ENCODE data around the gene FAIM2.

DNA sequence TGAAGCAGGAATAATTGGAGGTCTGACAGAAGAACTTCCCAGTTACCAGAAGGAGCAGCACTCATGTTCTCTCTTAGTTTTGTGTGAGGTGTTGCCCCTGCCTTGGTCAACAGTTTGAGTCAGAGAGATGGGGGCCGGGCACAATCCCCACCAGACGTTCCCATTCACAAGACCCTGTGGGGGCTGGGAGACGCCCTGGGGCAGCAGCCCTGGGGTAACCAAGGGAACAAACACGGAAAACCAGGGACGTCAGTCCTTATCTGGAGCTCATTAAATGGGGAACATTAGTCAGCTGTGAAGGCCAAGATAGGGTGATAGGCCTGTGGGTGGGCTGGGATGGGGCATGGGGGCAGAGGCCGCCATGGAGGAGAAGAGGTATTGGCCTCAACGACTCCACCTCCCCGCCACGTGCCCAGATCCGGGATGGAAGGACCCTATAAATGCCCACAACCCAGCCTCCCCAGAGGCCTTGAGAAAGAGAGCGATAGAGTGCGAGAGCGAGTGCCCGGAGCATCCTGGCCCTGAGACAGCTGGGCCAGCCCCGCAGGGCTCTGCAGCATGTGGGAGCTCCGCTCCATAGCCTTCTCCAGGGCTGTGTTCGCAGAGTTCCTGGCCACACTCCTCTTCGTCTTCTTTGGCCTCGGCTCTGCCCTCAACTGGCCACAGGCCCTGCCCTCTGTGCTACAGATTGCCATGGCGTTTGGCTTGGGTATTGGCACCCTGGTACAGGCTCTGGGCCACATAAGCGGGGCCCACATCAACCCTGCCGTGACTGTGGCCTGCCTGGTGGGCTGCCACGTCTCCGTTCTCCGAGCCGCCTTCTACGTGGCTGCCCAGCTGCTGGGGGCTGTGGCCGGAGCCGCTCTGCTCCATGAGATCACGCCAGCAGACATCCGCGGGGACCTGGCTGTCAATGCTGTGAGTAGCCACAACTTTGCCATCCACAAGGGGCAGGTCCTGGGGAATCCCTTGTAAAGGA is 46.9 kb upstream of the FAIM2 start, which contains the start of gene AQP2:
- TF ChIP-seq, protein P1, sequence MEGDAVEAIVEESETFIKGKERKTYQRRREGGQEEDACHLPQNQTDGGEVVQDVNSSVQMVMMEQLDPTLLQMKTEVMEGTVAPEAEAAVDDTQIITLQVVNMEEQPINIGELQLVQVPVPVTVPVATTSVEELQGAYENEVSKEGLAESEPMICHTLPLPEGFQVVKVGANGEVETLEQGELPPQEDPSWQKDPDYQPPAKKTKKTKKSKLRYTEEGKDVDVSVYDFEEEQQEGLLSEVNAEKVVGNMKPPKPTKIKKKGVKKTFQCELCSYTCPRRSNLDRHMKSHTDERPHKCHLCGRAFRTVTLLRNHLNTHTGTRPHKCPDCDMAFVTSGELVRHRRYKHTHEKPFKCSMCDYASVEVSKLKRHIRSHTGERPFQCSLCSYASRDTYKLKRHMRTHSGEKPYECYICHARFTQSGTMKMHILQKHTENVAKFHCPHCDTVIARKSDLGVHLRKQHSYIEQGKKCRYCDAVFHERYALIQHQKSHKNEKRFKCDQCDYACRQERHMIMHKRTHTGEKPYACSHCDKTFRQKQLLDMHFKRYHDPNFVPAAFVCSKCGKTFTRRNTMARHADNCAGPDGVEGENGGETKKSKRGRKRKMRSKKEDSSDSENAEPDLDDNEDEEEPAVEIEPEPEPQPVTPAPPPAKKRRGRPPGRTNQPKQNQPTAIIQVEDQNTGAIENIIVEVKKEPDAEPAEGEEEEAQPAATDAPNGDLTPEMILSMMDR (IDR thresholded peaks at IDR 0.05) = no peak
- TF ChIP-seq POLR2A (IDR thresholded peaks at IDR 0.05) = no peak

Data from heart left ventricle (tissue), 13 donors.